Stimulated activated CD4-positive, alpha-beta T cell treated with anti-CD3 and anti-CD28 coated beads, Interleukin-2, amount 100 ng/mL, for 48 hours (primary cell): ENCODE results near the gene IQSEC1.
"Not testable (repeated sequence)": the region's sequence is repeated elsewhere in the genome, so short reads cannot be mapped to it uniquely, and the experiment has no call there.

Experiments
- DNase-seq, 2 donors: peaks; one replicate each; pipeline ENCODE4 v3.0.0-alpha.2; 2020

Gene IQSEC1

GRCh38 chr3:12853847-12854246, 219.4 kb downstream of the IQSEC1 start:
- not testable (repeated sequence) for DNase-seq

- DNase-seq: no peak
These were observed 221.0 kb downstream of the IQSEC1 start for GRCh38 chr3:12852201-12852600.
